ENCODE data around the gene SPATA31D1. TPM values are rescaled to one million over a fixed set of nuclear protein-coding genes. Genes with fewer than 3 reads are reported as not detected.

Gene SPATA31D1
- polyA plus RNA-seq, 1 donor from 2014 or later: not detected

DNA sequence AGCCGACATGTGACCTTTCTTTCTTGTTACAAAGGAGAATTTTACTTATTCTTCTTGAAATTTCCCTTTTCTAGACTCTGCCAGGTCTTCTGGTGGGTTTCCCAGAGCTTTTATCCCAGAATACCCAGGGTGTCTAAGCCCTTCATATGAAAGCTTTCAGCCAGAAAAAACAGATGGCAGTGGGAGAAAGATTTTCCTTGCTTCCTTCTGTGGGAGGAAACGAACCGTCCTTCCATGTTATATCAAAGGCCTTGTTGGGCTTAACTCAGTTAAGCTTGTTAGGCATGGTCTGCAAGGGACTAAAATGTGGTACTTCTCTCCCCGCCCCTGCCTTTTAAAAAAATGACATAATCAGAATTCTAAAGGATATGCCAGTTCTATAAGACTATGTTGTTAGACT is 47.5 kb downstream of the SPATA31D1 start:
- no peak overlapping the region for H3K4me2 ChIP-seq (ENCODE audit: low read length)
- no peak overlapping the region for H3K9ac ChIP-seq (ENCODE audit: low read length)
- no peak overlapping the region for H3K27ac ChIP-seq (ENCODE audit: low read length)
- no peaks in the 10 kb centered on the region for H3K9me2 ChIP-seq (ENCODE audit: insufficient read depth, low read length)
- H2AFZ ChIP-seq (ENCODE audit: low read depth, low read length): no peak overlapping the region
- no peaks in the 10 kb centered on the region for H3K9me3 ChIP-seq (ENCODE audit: low read length)
- H3K27me3 ChIP-seq (ENCODE audit: insufficient read depth, low read depth, low read length): no peaks in the 10 kb centered on the region
- H4K20me1 ChIP-seq (ENCODE audit: insufficient read depth): no peaks in the 10 kb centered on the region
- no peaks in the 10 kb centered on the region for H3K79me2 ChIP-seq (replicated peaks; ENCODE audit: insufficient read depth, low read length)
- no peak overlapping the region for H3K4me3 ChIP-seq (ENCODE audit: low read length)
- TF ChIP-seq TAF1 (IDR thresholded peaks at IDR 0.05; ENCODE audit: low read depth) (no peak), EP300 (conservative IDR thresholded peaks at IDR 0.05; ENCODE audit: poor library complexity, severe bottlenecking) (no peak), MXI1 (conservative IDR thresholded peaks at IDR 0.05; ENCODE audit: poor library complexity, severe bottlenecking) (no peak), RAD21 (conservative IDR thresholded peaks at IDR 0.05) (no peak), POLR2AphosphoS5 (IDR thresholded peaks at IDR 0.05) (no peak), SMC3 (conservative IDR thresholded peaks at IDR 0.05; ENCODE audit: poor library complexity) (no peak), EZH2 (IDR thresholded peaks at IDR 0.05; ENCODE audit: borderline replicate concordance, insufficient read depth, low read length, poor library complexity, severe bottlenecking) (no peak)
- TF ChIP-seq, protein P1, sequence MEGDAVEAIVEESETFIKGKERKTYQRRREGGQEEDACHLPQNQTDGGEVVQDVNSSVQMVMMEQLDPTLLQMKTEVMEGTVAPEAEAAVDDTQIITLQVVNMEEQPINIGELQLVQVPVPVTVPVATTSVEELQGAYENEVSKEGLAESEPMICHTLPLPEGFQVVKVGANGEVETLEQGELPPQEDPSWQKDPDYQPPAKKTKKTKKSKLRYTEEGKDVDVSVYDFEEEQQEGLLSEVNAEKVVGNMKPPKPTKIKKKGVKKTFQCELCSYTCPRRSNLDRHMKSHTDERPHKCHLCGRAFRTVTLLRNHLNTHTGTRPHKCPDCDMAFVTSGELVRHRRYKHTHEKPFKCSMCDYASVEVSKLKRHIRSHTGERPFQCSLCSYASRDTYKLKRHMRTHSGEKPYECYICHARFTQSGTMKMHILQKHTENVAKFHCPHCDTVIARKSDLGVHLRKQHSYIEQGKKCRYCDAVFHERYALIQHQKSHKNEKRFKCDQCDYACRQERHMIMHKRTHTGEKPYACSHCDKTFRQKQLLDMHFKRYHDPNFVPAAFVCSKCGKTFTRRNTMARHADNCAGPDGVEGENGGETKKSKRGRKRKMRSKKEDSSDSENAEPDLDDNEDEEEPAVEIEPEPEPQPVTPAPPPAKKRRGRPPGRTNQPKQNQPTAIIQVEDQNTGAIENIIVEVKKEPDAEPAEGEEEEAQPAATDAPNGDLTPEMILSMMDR (IDR thresholded peaks at IDR 0.05; ENCODE audit: poor library complexity, severe bottlenecking): no peak
- TF ChIP-seq, protein P2, sequence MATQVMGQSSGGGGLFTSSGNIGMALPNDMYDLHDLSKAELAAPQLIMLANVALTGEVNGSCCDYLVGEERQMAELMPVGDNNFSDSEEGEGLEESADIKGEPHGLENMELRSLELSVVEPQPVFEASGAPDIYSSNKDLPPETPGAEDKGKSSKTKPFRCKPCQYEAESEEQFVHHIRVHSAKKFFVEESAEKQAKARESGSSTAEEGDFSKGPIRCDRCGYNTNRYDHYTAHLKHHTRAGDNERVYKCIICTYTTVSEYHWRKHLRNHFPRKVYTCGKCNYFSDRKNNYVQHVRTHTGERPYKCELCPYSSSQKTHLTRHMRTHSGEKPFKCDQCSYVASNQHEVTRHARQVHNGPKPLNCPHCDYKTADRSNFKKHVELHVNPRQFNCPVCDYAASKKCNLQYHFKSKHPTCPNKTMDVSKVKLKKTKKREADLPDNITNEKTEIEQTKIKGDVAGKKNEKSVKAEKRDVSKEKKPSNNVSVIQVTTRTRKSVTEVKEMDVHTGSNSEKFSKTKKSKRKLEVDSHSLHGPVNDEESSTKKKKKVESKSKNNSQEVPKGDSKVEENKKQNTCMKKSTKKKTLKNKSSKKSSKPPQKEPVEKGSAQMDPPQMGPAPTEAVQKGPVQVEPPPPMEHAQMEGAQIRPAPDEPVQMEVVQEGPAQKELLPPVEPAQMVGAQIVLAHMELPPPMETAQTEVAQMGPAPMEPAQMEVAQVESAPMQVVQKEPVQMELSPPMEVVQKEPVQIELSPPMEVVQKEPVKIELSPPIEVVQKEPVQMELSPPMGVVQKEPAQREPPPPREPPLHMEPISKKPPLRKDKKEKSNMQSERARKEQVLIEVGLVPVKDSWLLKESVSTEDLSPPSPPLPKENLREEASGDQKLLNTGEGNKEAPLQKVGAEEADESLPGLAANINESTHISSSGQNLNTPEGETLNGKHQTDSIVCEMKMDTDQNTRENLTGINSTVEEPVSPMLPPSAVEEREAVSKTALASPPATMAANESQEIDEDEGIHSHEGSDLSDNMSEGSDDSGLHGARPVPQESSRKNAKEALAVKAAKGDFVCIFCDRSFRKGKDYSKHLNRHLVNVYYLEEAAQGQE (IDR thresholded peaks at IDR 0.05; ENCODE audit: borderline replicate concordance): no peak
- no peaks in the 10 kb centered on the region for H3K36me3 ChIP-seq (ENCODE audit: insufficient read depth, low read length)
- H3F3A ChIP-seq (ENCODE audit: insufficient read depth, low read length, poor library complexity, severe bottlenecking): no peaks in the 10 kb centered on the region

DNA sequence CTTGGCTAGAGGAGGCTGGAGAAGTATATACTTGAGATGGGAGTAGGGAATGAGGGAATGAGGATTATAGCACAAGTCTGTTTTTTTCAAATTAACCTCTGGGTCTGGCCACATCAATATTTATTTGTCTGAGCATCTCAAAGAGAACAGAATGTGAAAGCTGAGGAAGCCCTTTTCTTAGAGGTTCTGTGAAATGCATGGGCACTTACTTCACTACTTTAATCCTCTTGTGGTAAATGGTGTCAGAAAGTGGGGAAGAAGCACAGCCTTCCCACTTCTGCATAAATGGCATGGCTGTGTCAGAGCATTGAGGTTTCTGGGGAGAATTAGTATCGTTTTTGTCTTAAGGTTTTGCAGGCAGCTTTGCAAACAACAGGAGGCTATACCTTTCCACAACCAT is 48.6 kb downstream of the SPATA31D1 start:
- no peak overlapping the region for H3K27ac ChIP-seq (ENCODE audit: low read length)
- H3K9ac ChIP-seq (ENCODE audit: low read length): no peak overlapping the region
- H3K36me3 ChIP-seq (ENCODE audit: insufficient read depth, low read length): no peaks in the 10 kb centered on the region
- no peak overlapping the region for H3K4me3 ChIP-seq (ENCODE audit: low read length)
- no peak overlapping the region for H3K4me2 ChIP-seq (ENCODE audit: low read length)
- no peaks in the 10 kb centered on the region for H3K79me2 ChIP-seq (replicated peaks; ENCODE audit: insufficient read depth, low read length)
- no peak for TF ChIP-seq RAD21 (conservative IDR thresholded peaks at IDR 0.05)
- no peak for TF ChIP-seq EP300 (conservative IDR thresholded peaks at IDR 0.05; ENCODE audit: poor library complexity, severe bottlenecking)
- no peaks in the 10 kb centered on the region for H3K27me3 ChIP-seq (ENCODE audit: insufficient read depth, low read depth, low read length)
- no peaks in the 10 kb centered on the region for H4K20me1 ChIP-seq (ENCODE audit: insufficient read depth)
- H3F3A ChIP-seq (ENCODE audit: insufficient read depth, low read length, poor library complexity, severe bottlenecking): no peaks in the 10 kb centered on the region
- no peaks in the 10 kb centered on the region for H3K9me3 ChIP-seq (ENCODE audit: low read length)
- H3K9me2 ChIP-seq (ENCODE audit: insufficient read depth, low read length): no peaks in the 10 kb centered on the region
- no peak overlapping the region for H2AFZ ChIP-seq (ENCODE audit: low read depth, low read length)

DNA sequence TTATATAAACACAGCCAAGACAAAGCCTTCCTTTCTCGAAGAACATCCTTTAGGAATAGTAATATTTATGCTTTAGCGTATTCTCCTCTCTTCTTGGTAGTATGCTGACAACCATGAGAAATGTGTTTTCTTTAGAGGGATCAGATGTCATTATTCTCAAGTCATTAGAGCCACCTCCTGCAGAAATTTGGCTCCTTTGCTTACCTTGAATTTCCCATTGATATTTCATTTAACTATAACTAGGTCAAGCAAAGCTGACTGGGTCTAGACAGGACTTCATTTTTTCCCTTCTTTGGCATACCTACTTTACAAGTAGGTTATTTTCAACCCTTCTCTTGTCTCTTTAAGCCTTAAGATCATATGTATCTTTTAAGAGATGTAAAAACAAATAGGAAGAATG is 50.3 kb downstream of the SPATA31D1 start:
- no peaks in the 10 kb centered on the region for H3F3A ChIP-seq (ENCODE audit: insufficient read depth, low read length, poor library complexity, severe bottlenecking)
- H4K20me1 ChIP-seq (ENCODE audit: insufficient read depth): no peaks in the 10 kb centered on the region
- H3K9ac ChIP-seq (ENCODE audit: low read length): no peak overlapping the region
- no peaks in the 10 kb centered on the region for H3K36me3 ChIP-seq (ENCODE audit: insufficient read depth, low read length)
- no peaks in the 10 kb centered on the region for H3K27me3 ChIP-seq (ENCODE audit: insufficient read depth, low read depth, low read length)
- no peaks in the 10 kb centered on the region for H3K9me3 ChIP-seq (ENCODE audit: low read length)
- H3K27ac ChIP-seq (ENCODE audit: low read length): no peak overlapping the region
- TF ChIP-seq, protein P1 (IDR thresholded peaks at IDR 0.05; ENCODE audit: poor library complexity, severe bottlenecking): no peak
- TF ChIP-seq RAD21 (conservative IDR thresholded peaks at IDR 0.05) (no peak), SMC3 (conservative IDR thresholded peaks at IDR 0.05; ENCODE audit: poor library complexity) (no peak), MXI1 (conservative IDR thresholded peaks at IDR 0.05; ENCODE audit: poor library complexity, severe bottlenecking) (no peak), POLR2AphosphoS5 (IDR thresholded peaks at IDR 0.05) (no peak), EZH2 (IDR thresholded peaks at IDR 0.05; ENCODE audit: borderline replicate concordance, insufficient read depth, low read length, poor library complexity, severe bottlenecking) (no peak)
- no peak overlapping the region for H3K4me2 ChIP-seq (ENCODE audit: low read length)
- no peaks in the 10 kb centered on the region for H3K9me2 ChIP-seq (ENCODE audit: insufficient read depth, low read length)
- no peaks in the 10 kb centered on the region for H3K79me2 ChIP-seq (replicated peaks; ENCODE audit: insufficient read depth, low read length)
- H2AFZ ChIP-seq (ENCODE audit: low read depth, low read length): no peak overlapping the region
- no peak overlapping the region for H3K4me3 ChIP-seq (ENCODE audit: low read length)

Data from neural cell (in vitro differentiated cells).